Smooth muscle cell (in vitro differentiated cells): Measurements from ENCODE around the gene LRIG2. TPM values are rescaled to one million over a fixed set of nuclear protein-coding genes. Genes with fewer than 3 reads are reported as not detected.
"Not testable (repeated sequence)": the region's sequence is repeated elsewhere in the genome, so short reads cannot be mapped to it uniquely, and the experiment has no call there.

ENCODE experiments used
- DNase-seq: peaks from one replicate; lab custom pipeline; 2025; ENCODE audit not compliant: unreplicated experiment; lab: John Stamatoyannopoulos, UW
- H2AFZ ChIP-seq: fragments of 200-600 bp; sonication (generic); 2 replicates; pipeline ENCODE4 v1.6.0; 2016; ENCODE audit warnings: antibody characterized with exemption, low read depth, mild to moderate bottlenecking
- H3F3A ChIP-seq: fragments of 200-600 bp; sonication (generic); 2 replicates; pipeline ENCODE4 v1.6.0; 2017; ENCODE audit warnings: antibody characterized with exemption, low read depth
- H3K27ac ChIP-seq: fragments of 200-600 bp; sonication (generic); 2 replicates; pipeline ENCODE4 v1.5.1; 2016; ENCODE audit warnings: low read depth, mild to moderate bottlenecking
- H3K27me3 ChIP-seq: fragments of 200-600 bp; sonication (generic); 2 replicates; pipeline ENCODE4 v1.6.1; 2016; ENCODE audit warnings: low read depth, mild to moderate bottlenecking
- H3K36me3 ChIP-seq: fragments of 200-600 bp; sonication (generic); 2 replicates; pipeline ENCODE4 v1.5.1; 2016; ENCODE audit warnings: low read depth
- H3K4me1 ChIP-seq: fragments of 200-600 bp; sonication (generic); 2 replicates; pipeline ENCODE4 v1.5.1; 2016; ENCODE audit warnings: low read depth
- H3K4me2 ChIP-seq: fragments of 200-600 bp; sonication (generic); 2 replicates; pipeline ENCODE4 v1.6.0; 2016; ENCODE audit warnings: mild to moderate bottlenecking
- H3K4me3 ChIP-seq: fragments of 200-600 bp; sonication (generic); 2 replicates; pipeline ENCODE4 v1.5.1; 2016; ENCODE audit warnings: mild to moderate bottlenecking
- H3K79me2 ChIP-seq: fragments of 200-600 bp; sonication (generic); 2 replicates; pipeline ENCODE4 v1.6.0; 2016; ENCODE audit warnings: low read depth, mild to moderate bottlenecking
- H3K9ac ChIP-seq: fragments of 200-600 bp; sonication (generic); 2 replicates; pipeline ENCODE4 v1.6.0; 2016; ENCODE audit warnings: low read depth
- H3K9me3 ChIP-seq: fragments of 200-600 bp; sonication (generic); replicated peaks from 2 replicates; pipeline ENCODE4 v1.5.1; 2016; ENCODE audit warnings: low read depth
- H4K20me1 ChIP-seq: fragments of 200-600 bp; sonication (generic); 2 replicates; pipeline ENCODE4 v1.6.0; 2016; ENCODE audit warnings: low read depth
- WGBS: methylation state at CpG from one replicate; pipeline ENCODE4 v1.1.7; 2016; ENCODE audit warnings: low lambda C conversion rate; 5-methylcytosine and 5-hydroxymethylcytosine counted together
- polyA plus RNA-seq: library from polyadenylated mRNA; unstranded; fragments of >200 nt; fragmentation: Nextera tagmentation; extraction: Ambion mirVana; gene quantifications from 2 replicates; pipeline ENCODE4 v1.2.1, GENCODE V29; 2016
- total RNA-seq: library from RNA; depleted of rRNA; stranded (reverse); fragments of >200 nt; gene quantifications from 2 replicates; pipeline ENCODE4 v1.2.3, GENCODE V29; 2014
- TF ChIP-seq, protein P1 (sequence below): fragments of 200-600 bp; sonication (generic); IDR thresholded peaks from 2 replicates; pipeline ENCODE4 v1.5.1; 2017; ENCODE audit warnings: borderline replicate concordance, mild to moderate bottlenecking, antibody characterized with exemption; ENCODE audit not compliant: insufficient read depth, poor library complexity, severe bottlenecking

The LRIG2 gene
- total and polyA plus RNA-seq, 2 experiments from 2014 or later, result 4.2 to 10.6 TPM

DNA sequence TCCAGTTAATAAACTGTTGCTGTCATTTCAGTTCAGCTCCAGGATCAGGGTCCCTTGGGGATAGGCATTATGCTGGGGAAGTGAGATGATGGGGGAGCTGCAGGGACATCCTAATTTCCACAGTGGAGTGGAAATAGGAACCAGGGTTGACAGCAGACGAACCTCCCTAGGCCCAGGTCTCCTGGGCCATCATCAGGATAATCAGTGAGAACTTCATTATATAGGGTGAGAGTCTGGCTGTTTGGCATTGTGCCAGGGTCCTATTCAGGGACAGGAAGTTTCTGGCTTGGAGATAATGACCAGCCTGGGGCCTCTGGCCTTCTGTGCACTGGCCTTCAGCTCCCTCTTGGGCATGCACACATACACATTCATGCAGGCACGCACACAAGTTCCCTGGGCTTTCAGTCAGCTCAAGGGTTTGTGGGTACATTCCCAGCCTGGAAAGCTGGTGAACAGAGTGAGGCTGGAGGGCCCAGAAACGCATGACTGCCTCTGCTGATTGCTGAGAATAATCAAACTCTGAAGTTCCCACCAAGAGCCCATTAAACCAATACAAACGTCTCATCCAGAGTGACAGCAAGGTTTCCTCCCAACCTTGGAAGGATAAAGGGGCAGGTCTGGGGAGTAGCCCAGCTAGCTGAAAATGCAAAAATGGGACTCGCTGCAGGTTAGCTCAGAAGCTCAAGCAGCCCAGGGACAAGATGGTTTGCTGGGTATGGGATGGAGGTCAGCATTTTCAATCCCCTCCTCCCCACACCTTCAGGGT is 13.9 kb upstream of the LRIG2 start:
- TF ChIP-seq, protein P1, sequence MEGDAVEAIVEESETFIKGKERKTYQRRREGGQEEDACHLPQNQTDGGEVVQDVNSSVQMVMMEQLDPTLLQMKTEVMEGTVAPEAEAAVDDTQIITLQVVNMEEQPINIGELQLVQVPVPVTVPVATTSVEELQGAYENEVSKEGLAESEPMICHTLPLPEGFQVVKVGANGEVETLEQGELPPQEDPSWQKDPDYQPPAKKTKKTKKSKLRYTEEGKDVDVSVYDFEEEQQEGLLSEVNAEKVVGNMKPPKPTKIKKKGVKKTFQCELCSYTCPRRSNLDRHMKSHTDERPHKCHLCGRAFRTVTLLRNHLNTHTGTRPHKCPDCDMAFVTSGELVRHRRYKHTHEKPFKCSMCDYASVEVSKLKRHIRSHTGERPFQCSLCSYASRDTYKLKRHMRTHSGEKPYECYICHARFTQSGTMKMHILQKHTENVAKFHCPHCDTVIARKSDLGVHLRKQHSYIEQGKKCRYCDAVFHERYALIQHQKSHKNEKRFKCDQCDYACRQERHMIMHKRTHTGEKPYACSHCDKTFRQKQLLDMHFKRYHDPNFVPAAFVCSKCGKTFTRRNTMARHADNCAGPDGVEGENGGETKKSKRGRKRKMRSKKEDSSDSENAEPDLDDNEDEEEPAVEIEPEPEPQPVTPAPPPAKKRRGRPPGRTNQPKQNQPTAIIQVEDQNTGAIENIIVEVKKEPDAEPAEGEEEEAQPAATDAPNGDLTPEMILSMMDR, result no peak
- no peak for DNase-seq
- Histone ChIP-seq H3K27me3 (no peaks in the 10 kb centered on the region), H4K20me1 (no peaks in the 10 kb centered on the region), H3K4me3 (no peak overlapping the region), H3K9me3 (no peaks in the 10 kb centered on the region), H3K4me1 (no peaks in the 10 kb centered on the region), H3K36me3 (no peaks in the 10 kb centered on the region), H2AFZ (peak overlapping the region; percentile 66), H3K4me2 (no peak overlapping the region), H3K79me2 (no peaks in the 10 kb centered on the region), H3F3A (no peaks in the 10 kb centered on the region), H3K9ac (no peak overlapping the region), H3K27ac (no peak overlapping the region)
- WGBS, result 47% methylated on average over 5 of the region's 5 CpGs

DNA sequence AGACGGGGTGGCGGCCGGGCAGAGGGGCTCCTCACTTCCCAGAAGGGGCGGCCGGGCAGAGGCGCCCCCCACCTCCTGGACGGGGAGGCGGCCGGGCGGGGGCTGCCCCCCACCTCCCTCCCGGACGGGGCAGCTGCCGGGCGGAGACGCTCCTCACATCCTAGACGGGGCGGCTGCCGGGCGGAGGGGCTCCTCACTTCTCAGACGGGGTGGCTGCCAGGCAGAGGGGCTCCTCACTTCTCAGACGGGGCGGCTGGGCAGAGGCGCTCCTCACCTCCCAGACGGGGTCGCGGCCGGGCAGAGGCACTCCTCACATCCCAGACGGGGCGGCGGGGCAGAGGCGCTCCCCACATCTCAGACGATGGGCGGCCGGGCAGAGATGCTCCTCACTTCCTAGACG is 9.5 kb upstream of the LRIG2 start:
- not testable (repeated sequence) for H2AFZ ChIP-seq, H3K9ac ChIP-seq, H3K36me3 ChIP-seq, DNase-seq, H3K79me2 ChIP-seq, H3K27me3 ChIP-seq, H3K4me2 ChIP-seq, H3K4me3 ChIP-seq, H3K9me3 ChIP-seq, H4K20me1 ChIP-seq, H3K4me1 ChIP-seq, H3K27ac ChIP-seq, H3F3A ChIP-seq
- WGBS, result 97% methylated on average over 14 of the region's 35 CpGs

DNA sequence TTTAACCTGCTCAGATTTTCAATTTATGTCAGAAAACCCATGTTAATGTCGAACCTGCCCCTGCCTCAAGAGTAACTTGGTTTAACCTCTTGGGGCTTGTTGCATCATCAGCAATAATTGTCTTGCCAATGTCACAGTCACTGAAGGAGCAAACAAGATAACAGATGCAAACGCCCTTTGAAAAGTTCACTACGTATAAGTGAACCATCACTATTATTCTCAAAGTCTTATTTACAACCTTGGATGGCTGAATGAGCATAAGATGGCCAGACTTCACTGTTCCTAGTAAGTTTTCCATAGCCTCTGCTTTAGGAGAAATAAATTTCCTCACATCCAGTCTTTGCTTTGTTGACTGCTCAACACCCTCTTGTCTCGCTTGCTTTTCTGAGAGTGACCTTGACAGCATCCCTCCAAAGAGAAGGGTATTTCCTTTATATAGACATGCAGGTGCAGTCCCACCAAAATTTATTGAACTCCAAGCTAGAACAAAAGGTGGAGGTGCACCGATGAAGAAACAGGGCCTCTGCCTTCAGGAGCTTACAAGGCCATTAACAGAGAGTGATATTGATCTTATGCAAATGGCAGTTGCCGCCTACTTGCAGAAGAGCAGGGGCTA is 749 bp upstream of the LRIG2 start:
- Histone ChIP-seq H3K9ac (no peak overlapping the region), H2AFZ (peak overlapping the region; percentile 96), H4K20me1 (peaks cover 35% of the 10 kb centered on the region), H3K27me3 (no peaks in the 10 kb centered on the region), H3K79me2 (peaks cover 38% of the 10 kb centered on the region), H3K4me1 (peaks cover 10% of the 10 kb centered on the region), H3K4me2 (peak overlapping the region; percentile 92), H3K36me3 (no peaks in the 10 kb centered on the region), H3K9me3 (no peaks in the 10 kb centered on the region), H3K4me3 (peak overlapping the region; percentile 82), H3K27ac (no peak overlapping the region), H3F3A (no peaks in the 10 kb centered on the region)
- TF ChIP-seq, protein P1, result no peak
- 46% methylated on average over 6 of the region's 6 CpGs for WGBS
- no peak for DNase-seq

DNA sequence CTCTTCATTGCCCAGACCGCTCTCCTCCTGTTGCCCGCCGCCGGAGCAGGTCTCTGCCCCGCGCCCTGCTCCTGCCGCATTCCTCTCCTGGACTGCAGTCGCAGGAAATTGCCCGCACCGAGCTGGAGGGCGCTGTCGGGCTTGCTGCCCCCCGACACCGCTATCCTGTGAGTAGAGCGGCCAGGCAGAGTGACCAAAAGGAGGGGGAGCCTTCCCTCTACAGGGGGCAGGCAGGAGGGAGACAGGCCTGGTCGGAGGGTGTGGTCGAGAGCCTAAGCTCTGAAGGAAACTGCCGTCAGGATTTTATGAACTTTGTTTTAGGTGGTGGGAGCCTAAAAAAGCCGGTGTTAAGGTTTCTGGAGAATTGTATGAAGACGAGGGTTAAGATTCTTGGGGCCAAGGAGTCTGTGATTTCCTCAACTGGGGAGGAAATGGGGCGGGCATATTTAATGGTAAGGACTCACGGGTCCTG is 517 bp downstream of the LRIG2 start:
- Histone ChIP-seq H3K9me3 (no peaks in the 10 kb centered on the region), H3K9ac (peak overlapping the region; percentile 85), H3K4me3 (peak overlapping the region; percentile 82), H3F3A (no peaks in the 10 kb centered on the region), H3K79me2 (peaks cover 49% of the 10 kb centered on the region), H3K36me3 (no peaks in the 10 kb centered on the region), H3K27me3 (no peaks in the 10 kb centered on the region), H3K4me2 (peak overlapping the region; percentile 92), H3K27ac (peak overlapping the region; percentile 83), H3K4me1 (peaks cover 10% of the 10 kb centered on the region), H4K20me1 (peaks cover 47% of the 10 kb centered on the region), H2AFZ (peak overlapping the region; percentile 96)
- DNase-seq, result no peak
- TF ChIP-seq, protein P1, result peak; percentile 44
- 2% methylated on average over 22 of the region's 22 CpGs for WGBS
